ENCODE results near the gene FLNB.

Gene FLNB

GRCh38 chr3:58098531-58098930 lies 90.3 kb downstream of the FLNB start:
- H3K36me3 ChIP-seq (replicated peaks in 1 of 2; ENCODE audit: control insufficient read depth in 2 of 2, insufficient read depth in 2 of 2, low read length in 2 of 2) = peaks cover 23 to 44% of the 10 kb centered on the region in 2 donors
- no CpG with 5 or more reads among the region's 8 CpGs for WGBS, 2 donors (ENCODE audit: extremely low coverage in 2 of 2, insufficient read length in 2 of 2, insufficient replicate concordance in 1 of 2)
- no peak overlapping the region for H3K9ac ChIP-seq (ENCODE audit: low read depth, low read length, poor library complexity)
- no peak overlapping the region for H3K4me3 ChIP-seq (ENCODE audit: low read length in 2 of 2)
- no peak overlapping the region for H4K8ac ChIP-seq (ENCODE audit: low read depth, low read length)
- H3K18ac ChIP-seq (ENCODE audit: low read length) = no peak overlapping the region
- H3K9me3 ChIP-seq (replicated peaks in 1 of 2; ENCODE audit: control insufficient read depth in 2 of 2, insufficient read depth in 1 of 2, low read depth in 1 of 2, low read length in 2 of 2) = no peaks in the 10 kb centered on the region
- no peak overlapping the region for H2BK5ac ChIP-seq (ENCODE audit: low read length)
- no peak overlapping the region for H2AFZ ChIP-seq (ENCODE audit: low read length)
- no peak for DNase-seq (ENCODE audit: low spot score)
- H3K27me3 ChIP-seq (ENCODE audit: control insufficient read depth in 3 of 3, insufficient read depth in 3 of 3, low read depth in 1 of 3, low read length in 3 of 3) = no peaks in the 10 kb centered on the region
- H3K79me1 ChIP-seq (ENCODE audit: low read depth, low read length) = no peaks in the 10 kb centered on the region
- H3K4me1 ChIP-seq (ENCODE audit: control insufficient read depth in 2 of 2, insufficient read depth in 1 of 2, low read depth in 1 of 2, low read length in 2 of 2) = no peaks in the 10 kb centered on the region
- no peak overlapping the region for H4K91ac ChIP-seq (ENCODE audit: low read depth, low read length, poor library complexity)
- H3K4ac ChIP-seq (ENCODE audit: low read length) = no peak overlapping the region
- H2BK12ac ChIP-seq (ENCODE audit: low read length) = no peak overlapping the region
- no peak overlapping the region for H3K23ac ChIP-seq (ENCODE audit: low read depth, low read length, poor library complexity)
- H2BK15ac ChIP-seq (ENCODE audit: low read length) = no peak overlapping the region
- no peak overlapping the region for H2BK120ac ChIP-seq (ENCODE audit: low read depth, low read length)
- no peak overlapping the region for H3K27ac ChIP-seq (replicated peaks; ENCODE audit: low read length)
- no peak overlapping the region for H3K4me2 ChIP-seq (ENCODE audit: insufficient read depth, low read length, poor library complexity, severe bottlenecking)
- H3K14ac ChIP-seq (ENCODE audit: low read length) = no peak overlapping the region
- no peak overlapping the region for H2AK5ac ChIP-seq (ENCODE audit: low read depth, low read length)

GRCh38 chr3:58099865-58100264 lies 91.6 kb downstream of the FLNB start:
- Histone ChIP-seq H2AFZ (ENCODE audit: low read length) (no peak overlapping the region), H3K36me3 (replicated peaks in 1 of 2; ENCODE audit: control insufficient read depth in 2 of 2, insufficient read depth in 2 of 2, low read length in 2 of 2) (peaks cover 29 to 47% of the 10 kb centered on the region in 2 donors), H3K23ac (ENCODE audit: low read depth, low read length, poor library complexity) (no peak overlapping the region), H2BK5ac (ENCODE audit: low read length) (no peak overlapping the region), H3K79me1 (ENCODE audit: low read depth, low read length) (no peaks in the 10 kb centered on the region), H4K91ac (ENCODE audit: low read depth, low read length, poor library complexity) (no peak overlapping the region), H2BK120ac (ENCODE audit: low read depth, low read length) (no peak overlapping the region), H2BK15ac (ENCODE audit: low read length) (no peak overlapping the region), H3K14ac (ENCODE audit: low read length) (no peak overlapping the region), H3K4me2 (ENCODE audit: insufficient read depth, low read length, poor library complexity, severe bottlenecking) (no peak overlapping the region), H3K4ac (ENCODE audit: low read length) (no peak overlapping the region), H3K4me1 (ENCODE audit: control insufficient read depth in 2 of 2, insufficient read depth in 1 of 2, low read depth in 1 of 2, low read length in 2 of 2) (no peaks in the 10 kb centered on the region), H3K9me3 (replicated peaks in 1 of 2; ENCODE audit: control insufficient read depth in 2 of 2, insufficient read depth in 1 of 2, low read depth in 1 of 2, low read length in 2 of 2) (no peaks in the 10 kb centered on the region), H3K27me3 (ENCODE audit: control insufficient read depth in 3 of 3, insufficient read depth in 3 of 3, low read depth in 1 of 3, low read length in 3 of 3) (no peaks in the 10 kb centered on the region), H2BK12ac (ENCODE audit: low read length) (no peak overlapping the region), H3K4me3 (ENCODE audit: low read length in 2 of 2) (no peak overlapping the region), H3K18ac (ENCODE audit: low read length) (no peak overlapping the region), H4K8ac (ENCODE audit: low read depth, low read length) (no peak overlapping the region), H3K27ac (replicated peaks; ENCODE audit: low read length) (no peak overlapping the region), H3K9ac (ENCODE audit: low read depth, low read length, poor library complexity) (no peak overlapping the region), H2AK5ac (ENCODE audit: low read depth, low read length) (no peak overlapping the region)
- DNase-seq (ENCODE audit: low spot score) = no peak
- no CpG with 5 or more reads among the region's 2 CpGs for WGBS, 2 donors (ENCODE audit: extremely low coverage in 2 of 2, insufficient read length in 2 of 2, insufficient replicate concordance in 1 of 2)

GRCh38 chr3:58101499-58102389 lies 93.5 kb downstream of the FLNB start:
- H3K27me3 ChIP-seq (ENCODE audit: control insufficient read depth in 3 of 3, insufficient read depth in 3 of 3, low read depth in 1 of 3, low read length in 3 of 3) = no peaks in the 10 kb centered on the region
- H3K27ac ChIP-seq (replicated peaks; ENCODE audit: low read length) = no peak overlapping the region
- H3K4me2 ChIP-seq (ENCODE audit: insufficient read depth, low read length, poor library complexity, severe bottlenecking) = no peak overlapping the region
- no peaks in the 10 kb centered on the region for H3K79me1 ChIP-seq (ENCODE audit: low read depth, low read length)
- no peaks in the 10 kb centered on the region for H3K4me1 ChIP-seq (ENCODE audit: control insufficient read depth in 2 of 2, insufficient read depth in 1 of 2, low read depth in 1 of 2, low read length in 2 of 2)
- no peak overlapping the region for H3K18ac ChIP-seq (ENCODE audit: low read length)
- DNase-seq (ENCODE audit: low spot score) = no peak
- H3K4ac ChIP-seq (ENCODE audit: low read length) = no peak overlapping the region
- H2BK12ac ChIP-seq (ENCODE audit: low read length) = no peak overlapping the region
- no peak overlapping the region for H4K8ac ChIP-seq (ENCODE audit: low read depth, low read length)
- no peaks in the 10 kb centered on the region for H3K9me3 ChIP-seq (replicated peaks in 1 of 2; ENCODE audit: control insufficient read depth in 2 of 2, insufficient read depth in 1 of 2, low read depth in 1 of 2, low read length in 2 of 2)
- H4K91ac ChIP-seq (ENCODE audit: low read depth, low read length, poor library complexity) = no peak overlapping the region
- no peak overlapping the region for H2AK5ac ChIP-seq (ENCODE audit: low read depth, low read length)
- H3K14ac ChIP-seq (ENCODE audit: low read length) = no peak overlapping the region
- H2BK120ac ChIP-seq (ENCODE audit: low read depth, low read length) = no peak overlapping the region
- H2BK15ac ChIP-seq (ENCODE audit: low read length) = no peak overlapping the region
- no peak overlapping the region for H3K4me3 ChIP-seq (ENCODE audit: low read length in 2 of 2)
- no peak overlapping the region for H2BK5ac ChIP-seq (ENCODE audit: low read length)
- no peak overlapping the region for H3K9ac ChIP-seq (ENCODE audit: low read depth, low read length, poor library complexity)
- peaks cover 30 to 55% of the 10 kb centered on the region in 2 donors for H3K36me3 ChIP-seq (replicated peaks in 1 of 2; ENCODE audit: control insufficient read depth in 2 of 2, insufficient read depth in 2 of 2, low read length in 2 of 2)
- H3K23ac ChIP-seq (ENCODE audit: low read depth, low read length, poor library complexity) = no peak overlapping the region
- WGBS, 2 donors (ENCODE audit: extremely low coverage in 2 of 2, insufficient read length in 2 of 2, insufficient replicate concordance in 1 of 2) = no CpG with 5 or more reads among the region's 13 CpGs
- H2AFZ ChIP-seq (ENCODE audit: low read length) = no peak overlapping the region

GRCh38 chr3:58102390-58102750 lies 94.1 kb downstream of the FLNB start:
- H3K36me3 ChIP-seq (replicated peaks in 1 of 2; ENCODE audit: control insufficient read depth in 2 of 2, insufficient read depth in 2 of 2, low read length in 2 of 2) = peaks cover 33 to 57% of the 10 kb centered on the region in 2 donors
- no peaks in the 10 kb centered on the region for H3K9me3 ChIP-seq (replicated peaks in 1 of 2; ENCODE audit: control insufficient read depth in 2 of 2, insufficient read depth in 1 of 2, low read depth in 1 of 2, low read length in 2 of 2)
- no peak overlapping the region for H2BK5ac ChIP-seq (ENCODE audit: low read length)
- H3K27me3 ChIP-seq (ENCODE audit: control insufficient read depth in 3 of 3, insufficient read depth in 3 of 3, low read depth in 1 of 3, low read length in 3 of 3) = no peaks in the 10 kb centered on the region
- H2BK120ac ChIP-seq (ENCODE audit: low read depth, low read length) = no peak overlapping the region
- no peak overlapping the region for H4K8ac ChIP-seq (ENCODE audit: low read depth, low read length)
- H3K27ac ChIP-seq (replicated peaks; ENCODE audit: low read length) = no peak overlapping the region
- no peak overlapping the region for H3K4me3 ChIP-seq (ENCODE audit: low read length in 2 of 2)
- H3K23ac ChIP-seq (ENCODE audit: low read depth, low read length, poor library complexity) = no peak overlapping the region
- no peak overlapping the region for H2BK12ac ChIP-seq (ENCODE audit: low read length)
- no peak for DNase-seq (ENCODE audit: low spot score)
- no peak overlapping the region for H3K9ac ChIP-seq (ENCODE audit: low read depth, low read length, poor library complexity)
- H3K4ac ChIP-seq (ENCODE audit: low read length) = no peak overlapping the region
- no peaks in the 10 kb centered on the region for H3K79me1 ChIP-seq (ENCODE audit: low read depth, low read length)
- H3K4me1 ChIP-seq (ENCODE audit: control insufficient read depth in 2 of 2, insufficient read depth in 1 of 2, low read depth in 1 of 2, low read length in 2 of 2) = no peaks in the 10 kb centered on the region
- no peak overlapping the region for H2AK5ac ChIP-seq (ENCODE audit: low read depth, low read length)
- H3K18ac ChIP-seq (ENCODE audit: low read length) = no peak overlapping the region
- no peak overlapping the region for H2BK15ac ChIP-seq (ENCODE audit: low read length)
- H4K91ac ChIP-seq (ENCODE audit: low read depth, low read length, poor library complexity) = no peak overlapping the region
- WGBS, 2 donors (ENCODE audit: extremely low coverage in 2 of 2, insufficient read length in 2 of 2, insufficient replicate concordance in 1 of 2) = no CpG with 5 or more reads among the region's 4 CpGs
- H3K4me2 ChIP-seq (ENCODE audit: insufficient read depth, low read length, poor library complexity, severe bottlenecking) = no peak overlapping the region
- no peak overlapping the region for H2AFZ ChIP-seq (ENCODE audit: low read length)
- H3K14ac ChIP-seq (ENCODE audit: low read length) = no peak overlapping the region

All from neuronal stem cell (in vitro differentiated cells).